ENCODE measurements around the gene CYTL1. TPM values are rescaled to one million over a fixed set of nuclear protein-coding genes. Genes with fewer than 3 reads are reported as not detected.

Gene CYTL1
- total RNA-seq, 1 donor, result 0.36 TPM

DNA sequence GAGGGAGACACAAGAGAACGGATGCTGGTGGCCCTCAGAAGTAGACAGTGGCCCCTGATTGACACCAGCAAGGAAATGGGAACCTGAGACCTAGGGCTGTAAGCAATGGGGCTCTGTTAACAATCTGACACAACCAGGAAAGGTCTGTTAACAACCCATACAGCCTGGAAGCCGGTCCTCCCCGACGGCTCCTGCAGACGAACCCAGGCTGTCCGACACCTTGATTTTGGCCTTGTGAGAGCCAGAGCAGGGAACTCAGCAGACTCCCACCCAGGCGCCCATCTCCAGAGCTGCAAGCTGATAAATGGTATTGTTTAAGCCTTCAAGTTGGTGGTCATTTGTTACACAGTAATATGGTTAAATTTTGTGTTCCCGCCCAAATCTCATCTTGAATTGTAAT, 10.2 kb upstream of the CYTL1 start:
- Histone ChIP-seq H3K36me3 (ENCODE audit: insufficient read depth, low read length) (no peaks in the 10 kb centered on the region), H2AFZ (ENCODE audit: low read length) (no peak overlapping the region), H3K4me1 (ENCODE audit: insufficient read depth, low read length) (peaks cover 16% of the 10 kb centered on the region), H3K4me3 (ENCODE audit: insufficient read depth, low read length) (no peak overlapping the region), H3K9me3 (ENCODE audit: low read depth, low read length) (no peaks in the 10 kb centered on the region), H3K4me2 (ENCODE audit: insufficient read depth, low read length) (no peak overlapping the region), H4K20me1 (ENCODE audit: insufficient read depth, low read length) (no peaks in the 10 kb centered on the region), H3K27me3 (ENCODE audit: insufficient read depth, low read length) (peaks cover 9% of the 10 kb centered on the region), H3K27ac (ENCODE audit: low read depth, low read length) (no peak overlapping the region), H3K79me2 (ENCODE audit: insufficient read depth, low read length) (no peaks in the 10 kb centered on the region)
- no peak for TF ChIP-seq CTCF (IDR thresholded peaks at IDR 0.05; ENCODE audit: extremely low read depth, low read depth, low read length)
- DNase-seq (ENCODE audit: insufficient read length, low spot score, missing footprints), result no peak

GRCh38 chr4:5028480-5028879, 9.2 kb upstream of the CYTL1 start:
- peaks cover 9% of the 10 kb centered on the region for H3K27me3 ChIP-seq (ENCODE audit: insufficient read depth, low read length)
- no peaks in the 10 kb centered on the region for H4K20me1 ChIP-seq (ENCODE audit: insufficient read depth, low read length)
- no peak for DNase-seq (ENCODE audit: insufficient read length, low spot score, missing footprints)

GRCh38 chr4:5027346-5027745, 8.1 kb upstream of the CYTL1 start:
- H3K9me3 ChIP-seq (ENCODE audit: low read depth, low read length), result peaks cover 7% of the 10 kb centered on the region
- H3K36me3 ChIP-seq (ENCODE audit: insufficient read depth, low read length), result no peaks in the 10 kb centered on the region
- H3K4me2 ChIP-seq (ENCODE audit: insufficient read depth, low read length), result peak overlapping the region; percentile 7
- no peak for TF ChIP-seq CTCF (IDR thresholded peaks at IDR 0.05; ENCODE audit: extremely low read depth, low read depth, low read length)
- H2AFZ ChIP-seq (ENCODE audit: low read length), result no peak overlapping the region
- H3K27ac ChIP-seq (ENCODE audit: low read depth, low read length), result no peak overlapping the region
- H3K79me2 ChIP-seq (ENCODE audit: insufficient read depth, low read length), result no peaks in the 10 kb centered on the region
- H3K4me3 ChIP-seq (ENCODE audit: insufficient read depth, low read length), result no peak overlapping the region
- H4K20me1 ChIP-seq (ENCODE audit: insufficient read depth, low read length), result no peaks in the 10 kb centered on the region
- H3K27me3 ChIP-seq (ENCODE audit: insufficient read depth, low read length), result peaks cover 9% of the 10 kb centered on the region
- DNase-seq (ENCODE audit: insufficient read length, low spot score, missing footprints), result no peak
- peaks cover 13% of the 10 kb centered on the region for H3K4me1 ChIP-seq (ENCODE audit: insufficient read depth, low read length)

More at GRCh38 chr4:5028480-5028879, 9.2 kb upstream of the CYTL1 start:
- Histone ChIP-seq H3K4me2 (ENCODE audit: insufficient read depth, low read length) (no peak overlapping the region), H3K4me1 (ENCODE audit: insufficient read depth, low read length) (peaks cover 18% of the 10 kb centered on the region), H3K9me3 (ENCODE audit: low read depth, low read length) (no peaks in the 10 kb centered on the region), H3K4me3 (ENCODE audit: insufficient read depth, low read length) (no peak overlapping the region), H3K36me3 (ENCODE audit: insufficient read depth, low read length) (no peaks in the 10 kb centered on the region), H2AFZ (ENCODE audit: low read length) (no peak overlapping the region), H3K27ac (ENCODE audit: low read depth, low read length) (no peak overlapping the region), H3K79me2 (ENCODE audit: insufficient read depth, low read length) (no peaks in the 10 kb centered on the region)
- no peak for TF ChIP-seq CTCF (IDR thresholded peaks at IDR 0.05; ENCODE audit: extremely low read depth, low read depth, low read length)

GRCh38 chr4:5026371-5026770, 7.1 kb upstream of the CYTL1 start:
- no peak overlapping the region for H2AFZ ChIP-seq (ENCODE audit: low read length)
- H3K27me3 ChIP-seq (ENCODE audit: insufficient read depth, low read length), result peaks cover 9% of the 10 kb centered on the region
- no peak overlapping the region for H3K27ac ChIP-seq (ENCODE audit: low read depth, low read length)
- no peaks in the 10 kb centered on the region for H4K20me1 ChIP-seq (ENCODE audit: insufficient read depth, low read length)
- H3K79me2 ChIP-seq (ENCODE audit: insufficient read depth, low read length), result no peaks in the 10 kb centered on the region
- no peak for DNase-seq (ENCODE audit: insufficient read length, low spot score, missing footprints)
- H3K4me2 ChIP-seq (ENCODE audit: insufficient read depth, low read length), result no peak overlapping the region
- H3K36me3 ChIP-seq (ENCODE audit: insufficient read depth, low read length), result no peaks in the 10 kb centered on the region
- TF ChIP-seq CTCF (IDR thresholded peaks at IDR 0.05; ENCODE audit: extremely low read depth, low read depth, low read length), result no peak
- H3K4me1 ChIP-seq (ENCODE audit: insufficient read depth, low read length), result peaks cover 13% of the 10 kb centered on the region
- peaks cover 7% of the 10 kb centered on the region for H3K9me3 ChIP-seq (ENCODE audit: low read depth, low read length)
- H3K4me3 ChIP-seq (ENCODE audit: insufficient read depth, low read length), result no peak overlapping the region
